ENCODE measurements around the gene DPEP2NB.
"Not testable (repeated sequence)": the region's sequence is repeated elsewhere in the genome, so short reads cannot be mapped to it uniquely, and the experiment has no call there.

The DPEP2NB gene

GRCh38 chr16:68035227-68035626, 19.5 kb upstream of the DPEP2NB start:
- Histone ChIP-seq H3K9me2 (replicated peaks; ENCODE audit: low read depth, low read length) (no peaks in the 10 kb centered on the region), H3K36me3 (ENCODE audit: insufficient read depth, low read length) (no peaks in the 10 kb centered on the region), H3K9ac (ENCODE audit: low read depth, low read length, poor library complexity, severe bottlenecking) (no peak overlapping the region), H3F3A (ENCODE audit: low read depth) (no peaks in the 10 kb centered on the region), H3K9me3 (ENCODE audit: insufficient read depth, low read depth, low read length) (no peaks in the 10 kb centered on the region), H4K20me1 (ENCODE audit: insufficient read depth, low read length, poor library complexity, severe bottlenecking) (no peaks in the 10 kb centered on the region), H3K27me3 (ENCODE audit: insufficient read depth, low read length, poor library complexity, severe bottlenecking) (no peaks in the 10 kb centered on the region), H2AFZ (ENCODE audit: low read length) (no peak overlapping the region), H3K4me2 (ENCODE audit: low read depth, low read length, poor library complexity, severe bottlenecking) (no peak overlapping the region), H3K79me2 (ENCODE audit: insufficient read depth, low read length) (no peaks in the 10 kb centered on the region), H3K4me1 (ENCODE audit: insufficient read depth, low read length, poor library complexity, severe bottlenecking) (no peaks in the 10 kb centered on the region), H3K4me3 (ENCODE audit: low read length, poor library complexity, severe bottlenecking) (no peak overlapping the region)
- TF ChIP-seq EZH2phosphoT487 (IDR thresholded peaks at IDR 0.05; ENCODE audit: borderline replicate concordance) (no peak), CTCF (conservative IDR thresholded peaks at IDR 0.05; ENCODE audit: low read length) (no peak)

GRCh38 chr16:68033101-68033500, 17.4 kb upstream of the DPEP2NB start:
- H4K20me1 ChIP-seq (ENCODE audit: insufficient read depth, low read length, poor library complexity, severe bottlenecking) = no peaks in the 10 kb centered on the region
- no peaks in the 10 kb centered on the region for H3K79me2 ChIP-seq (ENCODE audit: insufficient read depth, low read length)
- H3K36me3 ChIP-seq (ENCODE audit: insufficient read depth, low read length) = no peaks in the 10 kb centered on the region
- H3K4me1 ChIP-seq (ENCODE audit: insufficient read depth, low read length, poor library complexity, severe bottlenecking) = no peaks in the 10 kb centered on the region
- H3K4me2 ChIP-seq (ENCODE audit: low read depth, low read length, poor library complexity, severe bottlenecking) = no peak overlapping the region
- no peak overlapping the region for H3K9ac ChIP-seq (ENCODE audit: low read depth, low read length, poor library complexity, severe bottlenecking)
- H3K9me2 ChIP-seq (replicated peaks; ENCODE audit: low read depth, low read length) = no peaks in the 10 kb centered on the region
- TF ChIP-seq EZH2phosphoT487 (IDR thresholded peaks at IDR 0.05; ENCODE audit: borderline replicate concordance) (no peak), CTCF (conservative IDR thresholded peaks at IDR 0.05; ENCODE audit: low read length) (no peak)
- H2AFZ ChIP-seq (ENCODE audit: low read length) = no peak overlapping the region
- H3K9me3 ChIP-seq (ENCODE audit: insufficient read depth, low read depth, low read length) = no peaks in the 10 kb centered on the region
- no peaks in the 10 kb centered on the region for H3F3A ChIP-seq (ENCODE audit: low read depth)
- no peaks in the 10 kb centered on the region for H3K27me3 ChIP-seq (ENCODE audit: insufficient read depth, low read length, poor library complexity, severe bottlenecking)
- no peak overlapping the region for H3K4me3 ChIP-seq (ENCODE audit: low read length, poor library complexity, severe bottlenecking)

- Histone ChIP-seq H3K79me2 (ENCODE audit: insufficient read depth, low read length) (no peaks in the 10 kb centered on the region), H3K9ac (ENCODE audit: low read depth, low read length, poor library complexity, severe bottlenecking) (no peak overlapping the region), H3K4me3 (ENCODE audit: low read length, poor library complexity, severe bottlenecking) (no peak overlapping the region), H3K9me2 (replicated peaks; ENCODE audit: low read depth, low read length) (no peaks in the 10 kb centered on the region), H3K4me2 (ENCODE audit: low read depth, low read length, poor library complexity, severe bottlenecking) (no peak overlapping the region), H3K27me3 (ENCODE audit: insufficient read depth, low read length, poor library complexity, severe bottlenecking) (no peaks in the 10 kb centered on the region), H4K20me1 (ENCODE audit: insufficient read depth, low read length, poor library complexity, severe bottlenecking) (no peaks in the 10 kb centered on the region), H2AFZ (ENCODE audit: low read length) (no peak overlapping the region), H3K36me3 (ENCODE audit: insufficient read depth, low read length) (no peaks in the 10 kb centered on the region), H3F3A (ENCODE audit: low read depth) (no peaks in the 10 kb centered on the region), H3K9me3 (ENCODE audit: insufficient read depth, low read depth, low read length) (no peaks in the 10 kb centered on the region), H3K4me1 (ENCODE audit: insufficient read depth, low read length, poor library complexity, severe bottlenecking) (no peaks in the 10 kb centered on the region)
- TF ChIP-seq EZH2phosphoT487 (IDR thresholded peaks at IDR 0.05; ENCODE audit: borderline replicate concordance) (no peak), CTCF (conservative IDR thresholded peaks at IDR 0.05; ENCODE audit: low read length) (no peak)
These were observed 16.2 kb upstream of the DPEP2NB start for GRCh38 chr16:68031951-68032350.

- not testable (repeated sequence) for H3K79me2 ChIP-seq (ENCODE audit: insufficient read depth, low read length); H3K27me3 ChIP-seq (ENCODE audit: insufficient read depth, low read length, poor library complexity, severe bottlenecking)
These were observed 14.4 kb upstream of the DPEP2NB start for GRCh38 chr16:68030108-68030507.

More at GRCh38 chr16:68030108-68030507, 14.4 kb upstream of the DPEP2NB start:
- H3K9ac ChIP-seq (ENCODE audit: low read depth, low read length, poor library complexity, severe bottlenecking); H3K9me3 ChIP-seq (ENCODE audit: insufficient read depth, low read depth, low read length); H3K4me2 ChIP-seq (ENCODE audit: low read depth, low read length, poor library complexity, severe bottlenecking); H3F3A ChIP-seq (ENCODE audit: low read depth); H2AFZ ChIP-seq (ENCODE audit: low read length); H3K9me2 ChIP-seq (replicated peaks; ENCODE audit: low read depth, low read length); H3K4me3 ChIP-seq (ENCODE audit: low read length, poor library complexity, severe bottlenecking); H3K4me1 ChIP-seq (ENCODE audit: insufficient read depth, low read length, poor library complexity, severe bottlenecking); H4K20me1 ChIP-seq (ENCODE audit: insufficient read depth, low read length, poor library complexity, severe bottlenecking); H3K36me3 ChIP-seq (ENCODE audit: insufficient read depth, low read length): not testable (repeated sequence)

Data from Loucy (cell line).